Fibroblast of lung (primary cell): Measurements from ENCODE around the gene DBT. TPM values are rescaled to one million over a fixed set of nuclear protein-coding genes. Genes with fewer than 3 reads are reported as not detected.

Experiments
- DNase-seq, 2 donors: peaks; one replicate each; pipeline versions ENCODE4 v3.0.0 to v3.0.0-alpha.2; 2010; ENCODE audit warnings: low read depth in 2 of 2
- H2AFZ ChIP-seq: 2 replicates; pipeline ENCODE4 v1.5.1; 2012; ENCODE audit warnings: low read length, control low read depth, inconsistent platforms
- H3K27ac ChIP-seq: 2 replicates; pipeline ENCODE4 v1.5.1; 2011; ENCODE audit warnings: low read length, control low read depth; ENCODE audit not compliant: insufficient read depth
- H3K27me3 ChIP-seq: 2 replicates; pipeline ENCODE4 v1.5.1; 2011; ENCODE audit warnings: mild to moderate bottlenecking, low read length; ENCODE audit not compliant: control insufficient read depth, insufficient read depth
- H3K36me3 ChIP-seq: 2 replicates; pipeline ENCODE4 v1.5.1; 2011; ENCODE audit warnings: low read length; ENCODE audit not compliant: control insufficient read depth, insufficient read depth
- H3K4me1 ChIP-seq: 2 replicates; pipeline ENCODE4 v1.5.1; 2011; ENCODE audit warnings: low read length; ENCODE audit not compliant: control insufficient read depth, insufficient read depth; ENCODE audit errors: extremely low read depth
- H3K4me2 ChIP-seq: 2 replicates; pipeline ENCODE4 v1.5.1; 2011; ENCODE audit warnings: low read length, control low read depth; ENCODE audit not compliant: insufficient read depth; ENCODE audit errors: extremely low read depth
- H3K4me3 ChIP-seq, 4 experiments: fragments of 200-600 bp in 1 of 4; sonication (generic) in 1 of 4; replicated peaks in 1 of 4; 2 replicates each; pipeline ENCODE4 v1.5.1; 2011 to 2016; ENCODE audit warnings: low read length in 4 of 4, low read depth in 3 of 4, mild to moderate bottlenecking in 3 of 4, control low read depth in 2 of 4, inconsistent platforms in 1 of 4, mixed read lengths in 1 of 4; ENCODE audit not compliant: insufficient read depth in 1 of 4; ENCODE audit errors: control extremely low read depth in 1 of 4
- H3K79me2 ChIP-seq: 2 replicates; pipeline ENCODE4 v1.5.1; 2012; ENCODE audit warnings: mild to moderate bottlenecking, low read length, inconsistent platforms; ENCODE audit not compliant: control insufficient read depth, insufficient read depth
- H3K9ac ChIP-seq: 2 replicates; pipeline ENCODE4 v1.5.1; 2011; ENCODE audit warnings: mild to moderate bottlenecking, low read length, control low read depth; ENCODE audit not compliant: insufficient read depth
- H3K9me3 ChIP-seq: 2 replicates; pipeline ENCODE4 v1.5.1; 2012; ENCODE audit warnings: low read depth, low read length; ENCODE audit not compliant: control insufficient read depth, insufficient read depth
- H4K20me1 ChIP-seq: 2 replicates; pipeline ENCODE4 v1.5.1; 2011; ENCODE audit warnings: low read length; ENCODE audit not compliant: control insufficient read depth, insufficient read depth; ENCODE audit errors: extremely low read depth
- EZH2 ChIP-seq: IDR thresholded peaks from 2 replicates; pipeline ENCODE4 v1.5.1; 2012; ENCODE audit warnings: low read length, control low read depth, mild to moderate bottlenecking; ENCODE audit errors: missing control alignments
- polyA plus RNA-seq, 2 donors: library from polyadenylated mRNA; depleted of rRNA in 1 of 2; stranded (reverse) in 1 of 2; unstranded in 1 of 2; fragments of >200 nt; gene quantifications; 2 replicates each; pipeline ENCODE4 v1.2.1, GENCODE V29; 2011 to 2012; ENCODE audit warnings: missing spikeins in 1 of 2
- total RNA-seq: library from RNA; depleted of rRNA; stranded (reverse); fragments of >200 nt; gene quantifications from 2 replicates; pipeline ENCODE4 v1.2.1, GENCODE V29; 2014
- TF ChIP-seq, protein P1 (sequence below), 2 donors: IDR thresholded peaks in 1 of 2; conservative IDR thresholded peaks in 1 of 2; 1 replicate in 1 of 2; 2 replicates in 1 of 2; pipeline ENCODE4 v1.5.1; 2011 to 2012; ENCODE audit warnings: low read length in 2 of 2, control low read depth in 1 of 2, inconsistent platforms in 1 of 2, low read depth in 1 of 2, mild to moderate bottlenecking in 1 of 2

DBT gene
- total and polyA plus RNA-seq, 2 donors (not counting 1 experiment from before 2014, with no cell fraction given) = 7.9 to 9.4 TPM

- Histone ChIP-seq H2AFZ (no peak overlapping the region), H3K36me3 (peaks cover under 1% of the 10 kb centered on the region), H3K4me2 (no peak overlapping the region), H3K9me3 (no peaks in the 10 kb centered on the region), H3K4me3 (no peak overlapping the region), H3K9ac (no peak overlapping the region), H3K4me1 (no peaks in the 10 kb centered on the region), H4K20me1 (no peaks in the 10 kb centered on the region), H3K27ac (no peak overlapping the region), H3K27me3 (no peaks in the 10 kb centered on the region), H3K79me2 (no peaks in the 10 kb centered on the region)
- DNase-seq = no peak
- TF ChIP-seq, protein P1, sequence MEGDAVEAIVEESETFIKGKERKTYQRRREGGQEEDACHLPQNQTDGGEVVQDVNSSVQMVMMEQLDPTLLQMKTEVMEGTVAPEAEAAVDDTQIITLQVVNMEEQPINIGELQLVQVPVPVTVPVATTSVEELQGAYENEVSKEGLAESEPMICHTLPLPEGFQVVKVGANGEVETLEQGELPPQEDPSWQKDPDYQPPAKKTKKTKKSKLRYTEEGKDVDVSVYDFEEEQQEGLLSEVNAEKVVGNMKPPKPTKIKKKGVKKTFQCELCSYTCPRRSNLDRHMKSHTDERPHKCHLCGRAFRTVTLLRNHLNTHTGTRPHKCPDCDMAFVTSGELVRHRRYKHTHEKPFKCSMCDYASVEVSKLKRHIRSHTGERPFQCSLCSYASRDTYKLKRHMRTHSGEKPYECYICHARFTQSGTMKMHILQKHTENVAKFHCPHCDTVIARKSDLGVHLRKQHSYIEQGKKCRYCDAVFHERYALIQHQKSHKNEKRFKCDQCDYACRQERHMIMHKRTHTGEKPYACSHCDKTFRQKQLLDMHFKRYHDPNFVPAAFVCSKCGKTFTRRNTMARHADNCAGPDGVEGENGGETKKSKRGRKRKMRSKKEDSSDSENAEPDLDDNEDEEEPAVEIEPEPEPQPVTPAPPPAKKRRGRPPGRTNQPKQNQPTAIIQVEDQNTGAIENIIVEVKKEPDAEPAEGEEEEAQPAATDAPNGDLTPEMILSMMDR (conservative IDR thresholded peaks at IDR 0.05 in 1 of 2, IDR thresholded peaks at IDR 0.05 in 1 of 2; ENCODE audit: low read depth in 1 of 2, low read length in 2 of 2) = no peak
- TF ChIP-seq EZH2 = no peak
These were observed 46.5 kb upstream of the DBT start for GRCh38 chr1:100296140-100296539.

DNA sequence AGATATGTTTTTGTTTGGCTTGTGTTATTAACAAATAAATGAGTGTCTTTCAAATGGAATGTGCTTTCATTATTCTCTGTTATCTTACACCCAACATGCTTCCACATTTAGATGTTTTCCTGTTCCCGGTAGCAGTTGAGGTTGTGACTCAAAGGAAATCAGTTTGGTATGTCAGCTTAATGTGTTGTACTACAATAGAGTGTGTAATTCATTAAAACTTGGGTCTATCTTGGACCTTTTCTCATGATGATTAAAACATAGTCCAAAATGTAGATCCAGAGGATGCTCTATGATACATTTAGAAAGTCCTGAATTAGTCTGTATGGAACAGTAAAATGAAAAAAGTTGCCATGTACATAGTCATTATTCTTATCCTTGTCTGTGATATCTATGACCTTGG is 43.1 kb upstream of the DBT start:
- no peak overlapping the region for H2AFZ ChIP-seq
- H3K27me3 ChIP-seq = no peaks in the 10 kb centered on the region
- H3K4me2 ChIP-seq = no peak overlapping the region
- TF ChIP-seq, protein P1 (conservative IDR thresholded peaks at IDR 0.05 in 1 of 2, IDR thresholded peaks at IDR 0.05 in 1 of 2; ENCODE audit: low read depth in 1 of 2, low read length in 2 of 2) = no peak
- no peak for TF ChIP-seq EZH2
- no peaks in the 10 kb centered on the region for H3K9me3 ChIP-seq
- H4K20me1 ChIP-seq = no peaks in the 10 kb centered on the region
- H3K79me2 ChIP-seq = no peaks in the 10 kb centered on the region
- no peak overlapping the region for H3K9ac ChIP-seq
- H3K4me1 ChIP-seq = no peaks in the 10 kb centered on the region
- H3K4me3 ChIP-seq = no peak overlapping the region
- no peak overlapping the region for H3K27ac ChIP-seq
- peak in 1 of 2 donors; percentile 49 for DNase-seq
- peaks cover 6% of the 10 kb centered on the region for H3K36me3 ChIP-seq

- Histone ChIP-seq H3K4me3 (no peak overlapping the region), H3K27me3 (no peaks in the 10 kb centered on the region), H3K9ac (no peak overlapping the region), H3K9me3 (no peaks in the 10 kb centered on the region), H3K4me2 (no peak overlapping the region), H3K36me3 (peaks cover 8% of the 10 kb centered on the region), H2AFZ (no peak overlapping the region), H3K79me2 (no peaks in the 10 kb centered on the region), H4K20me1 (no peaks in the 10 kb centered on the region), H3K4me1 (no peaks in the 10 kb centered on the region), H3K27ac (no peak overlapping the region)
- TF ChIP-seq, protein P1 (conservative IDR thresholded peaks at IDR 0.05 in 1 of 2, IDR thresholded peaks at IDR 0.05 in 1 of 2; ENCODE audit: low read depth in 1 of 2, low read length in 2 of 2) = no peak
- no peak for TF ChIP-seq EZH2
- DNase-seq = no peak
These were observed 40.7 kb upstream of the DBT start for GRCh38 chr1:100290291-100290690.
